Pulmonary artery endothelial cell (primary cell): Measurements from ENCODE around the gene ESR1. TPM values are rescaled to one million over a fixed set of nuclear protein-coding genes. Genes with fewer than 3 reads are reported as not detected.
A peak's percentile ranks its signal among the peaks of the same experiment; 100 is the strongest.
"Not testable (repeated sequence)": the region's sequence is repeated elsewhere in the genome, so short reads cannot be mapped to it uniquely, and the experiment has no call there.

Experiments used
- DNase-seq: peaks from one replicate; pipeline ENCODE4 v3.0.0-alpha.2; 2011; ENCODE audit warnings: low read depth, low spot score
- total RNA-seq: library from RNA; depleted of rRNA; stranded (reverse); fragments of >200 nt; gene quantifications from 2 replicates; pipeline ENCODE4 v1.2.3, GENCODE V29; 2014

The ESR1 gene
- total RNA-seq, 1 donor from 2014 or later = 0.13 TPM

GRCh38 chr6:152052061-152052460, 244.6 kb downstream of the ESR1 start:
- no peak for DNase-seq

- DNase-seq = no peak
These were observed 245.8 kb downstream of the ESR1 start for GRCh38 chr6:152053332-152053731.

- no peak for DNase-seq
These were observed 247.0 kb downstream of the ESR1 start for GRCh38 chr6:152054441-152054840.

GRCh38 chr6:152055517-152055916, 248.0 kb downstream of the ESR1 start:
- no peak for DNase-seq

- DNase-seq = no peak
These were observed 250.5 kb downstream of the ESR1 start for GRCh38 chr6:152057832-152058498.

GRCh38 chr6:152059909-152060308, 252.4 kb downstream of the ESR1 start:
- DNase-seq = no peak

- DNase-seq = no peak
These were observed 255.0 kb downstream of the ESR1 start for GRCh38 chr6:152062476-152062875.

GRCh38 chr6:152063170-152063921, 255.9 kb downstream of the ESR1 start:
- DNase-seq = no peak

- DNase-seq = no peak
These were observed 261.3 kb downstream of the ESR1 start for GRCh38 chr6:152068622-152069261.

- DNase-seq = no peak
These were observed 263.1 kb downstream of the ESR1 start for GRCh38 chr6:152070556-152070955.

GRCh38 chr6:152071318-152071717, 263.8 kb downstream of the ESR1 start:
- DNase-seq = no peak

- DNase-seq = no peak
These were observed 264.4 kb downstream of the ESR1 start for GRCh38 chr6:152071843-152072242.

GRCh38 chr6:152076242-152076641, 268.8 kb downstream of the ESR1 start:
- DNase-seq = not testable (repeated sequence)

GRCh38 chr6:152078001-152078400, 270.5 kb downstream of the ESR1 start:
- no peak for DNase-seq

GRCh38 chr6:152078804-152079203, 271.3 kb downstream of the ESR1 start:
- no peak for DNase-seq

- no peak for DNase-seq
These were observed 278.0 kb downstream of the ESR1 start for GRCh38 chr6:152085451-152085921.

GRCh38 chr6:152086223-152086873, 278.9 kb downstream of the ESR1 start:
- no peak for DNase-seq

- no peak for DNase-seq
These were observed 279.6 kb downstream of the ESR1 start for GRCh38 chr6:152087096-152087495.

- no peak for DNase-seq
These were observed 280.2 kb downstream of the ESR1 start for GRCh38 chr6:152087701-152088100.

- DNase-seq = no peak
These were observed 282.5 kb downstream of the ESR1 start for GRCh38 chr6:152089992-152090391.

GRCh38 chr6:152091201-152091600, 283.7 kb downstream of the ESR1 start:
- peak; percentile 50 for DNase-seq

- no peak for DNase-seq
These were observed 284.4 kb downstream of the ESR1 start for GRCh38 chr6:152091851-152092341.
